Chondrocyte (in vitro differentiated cells): ENCODE data around the gene KLK13. TPM values are rescaled to one million over a fixed set of nuclear protein-coding genes. Genes with fewer than 3 reads are reported as not detected.

Source experiments
- DNase-seq: peaks from one replicate; pipeline ENCODE4 v3.0.0; 2021; ENCODE audit warnings: mixed read lengths, low spot score
- H3K27ac Mint-ChIP-seq: one replicate; pipeline ENCODE4 v1.8.0; 2021; ENCODE audit warnings: mild to moderate bottlenecking, moderate library complexity, mixed read lengths; ENCODE audit not compliant: unreplicated experiment
- H3K27me3 Mint-ChIP-seq: 2 replicates; pipeline ENCODE4 v1.8.0; 2021; ENCODE audit warnings: low read depth, mixed read lengths
- H3K36me3 Mint-ChIP-seq: 2 replicates; pipeline ENCODE4 v1.8.0; 2021; ENCODE audit warnings: low read depth, mixed read lengths
- H3K4me1 Mint-ChIP-seq: 2 replicates; pipeline ENCODE4 v1.8.0; 2021; ENCODE audit warnings: low read depth, mild to moderate bottlenecking, mixed read lengths
- H3K4me3 Mint-ChIP-seq: one replicate; pipeline ENCODE4 v1.8.0; 2021; ENCODE audit warnings: mild to moderate bottlenecking, moderate library complexity, mixed read lengths; ENCODE audit not compliant: unreplicated experiment
- H3K9me3 Mint-ChIP-seq: 2 replicates; pipeline ENCODE4 v1.8.0; 2021; ENCODE audit warnings: low read depth, mixed read lengths
- total RNA-seq: library from RNA; stranded (reverse); gene quantifications from 3 replicates; pipeline ENCODE4 v1.2.1, GENCODE V29; 2021
- TF ChIP-seq, protein P1 (sequence below): fragments of 200-600 bp; sonication (generic); IDR thresholded peaks from 2 replicates; pipeline ENCODE4 v1.5.0; 2021; ENCODE audit warnings: antibody characterized with exemption, mild to moderate bottlenecking, moderate library complexity

KLK13 gene
- total RNA-seq, 1 donor from 2014 or later = not detected

DNA sequence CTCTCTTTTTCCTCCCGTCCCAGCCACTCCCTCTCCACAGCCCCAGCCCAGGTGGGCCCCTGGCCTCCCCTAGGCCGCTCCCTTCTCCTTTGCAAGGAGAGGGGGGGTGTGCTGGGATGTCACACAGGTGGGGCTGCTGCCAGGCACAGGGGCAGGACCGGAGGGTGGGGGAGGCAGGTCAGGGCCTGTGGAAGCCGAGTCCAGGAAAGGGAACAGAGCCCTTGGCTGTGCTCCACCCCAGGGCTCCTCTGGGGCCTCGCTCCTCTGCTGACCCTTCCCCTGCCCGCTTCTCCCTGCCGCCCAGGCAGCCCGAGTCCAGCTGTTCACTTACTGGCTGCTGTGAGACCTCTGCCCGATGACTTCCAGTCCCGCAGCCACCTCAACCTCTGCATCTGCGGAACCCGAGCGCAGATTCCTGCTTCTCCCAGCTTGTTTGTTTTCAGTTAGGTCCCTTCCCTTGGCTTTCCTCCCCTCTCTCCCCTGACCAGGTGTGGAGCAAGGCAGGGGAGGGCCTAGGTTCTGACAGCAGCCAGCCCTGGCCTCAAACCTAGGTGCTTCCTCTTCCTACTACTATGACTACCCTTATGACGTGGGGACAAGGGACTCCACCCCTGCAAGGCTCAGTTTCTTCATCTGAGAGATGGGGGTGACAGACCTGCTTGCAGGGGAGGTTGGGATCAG lies 37.6 kb downstream of the KLK13 start:
- peaks cover 8% of the 10 kb centered on the region for H3K9me3 Mint-ChIP-seq
- no peak overlapping the region for H3K4me3 Mint-ChIP-seq
- DNase-seq = no peak
- TF ChIP-seq, protein P1, sequence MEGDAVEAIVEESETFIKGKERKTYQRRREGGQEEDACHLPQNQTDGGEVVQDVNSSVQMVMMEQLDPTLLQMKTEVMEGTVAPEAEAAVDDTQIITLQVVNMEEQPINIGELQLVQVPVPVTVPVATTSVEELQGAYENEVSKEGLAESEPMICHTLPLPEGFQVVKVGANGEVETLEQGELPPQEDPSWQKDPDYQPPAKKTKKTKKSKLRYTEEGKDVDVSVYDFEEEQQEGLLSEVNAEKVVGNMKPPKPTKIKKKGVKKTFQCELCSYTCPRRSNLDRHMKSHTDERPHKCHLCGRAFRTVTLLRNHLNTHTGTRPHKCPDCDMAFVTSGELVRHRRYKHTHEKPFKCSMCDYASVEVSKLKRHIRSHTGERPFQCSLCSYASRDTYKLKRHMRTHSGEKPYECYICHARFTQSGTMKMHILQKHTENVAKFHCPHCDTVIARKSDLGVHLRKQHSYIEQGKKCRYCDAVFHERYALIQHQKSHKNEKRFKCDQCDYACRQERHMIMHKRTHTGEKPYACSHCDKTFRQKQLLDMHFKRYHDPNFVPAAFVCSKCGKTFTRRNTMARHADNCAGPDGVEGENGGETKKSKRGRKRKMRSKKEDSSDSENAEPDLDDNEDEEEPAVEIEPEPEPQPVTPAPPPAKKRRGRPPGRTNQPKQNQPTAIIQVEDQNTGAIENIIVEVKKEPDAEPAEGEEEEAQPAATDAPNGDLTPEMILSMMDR = no peak
- no peaks in the 10 kb centered on the region for H3K4me1 Mint-ChIP-seq
- H3K36me3 Mint-ChIP-seq = no peaks in the 10 kb centered on the region
- no peak overlapping the region for H3K27ac Mint-ChIP-seq
- H3K27me3 Mint-ChIP-seq = peaks cover 22% of the 10 kb centered on the region

DNA sequence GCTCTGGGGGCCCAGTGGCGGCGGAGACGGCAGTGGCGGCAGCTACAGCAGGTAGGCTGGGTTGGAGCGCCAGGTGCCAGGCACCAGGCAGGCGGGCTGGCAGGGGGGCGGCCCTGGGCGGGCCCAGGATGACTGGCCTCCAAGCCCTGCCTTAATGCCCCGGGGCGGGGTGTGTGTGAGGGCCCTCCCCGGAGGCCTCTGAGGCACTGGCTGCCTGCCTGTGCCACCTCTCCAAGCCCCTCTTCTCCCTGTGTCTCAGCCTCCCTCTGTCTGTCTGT lies 38.4 kb downstream of the KLK13 start, which contains the start of gene KLK11:
TSS of gene KLK11 (minus strand) at position 63 of the 278 bp plus-strand sequence. CDS start 985 bp downstream, outside the sequence.
- TF ChIP-seq, protein P1 = no peak
- H3K4me1 Mint-ChIP-seq = no peaks in the 10 kb centered on the region
- peaks cover 22% of the 10 kb centered on the region for H3K27me3 Mint-ChIP-seq
- peaks cover 8% of the 10 kb centered on the region for H3K9me3 Mint-ChIP-seq
- no peak for DNase-seq
- no peak within 1 kb of the TSS for H3K27ac Mint-ChIP-seq
- H3K4me3 Mint-ChIP-seq = no peak within 1 kb of the TSS
- no peaks in the 10 kb centered on the region for H3K36me3 Mint-ChIP-seq

DNA sequence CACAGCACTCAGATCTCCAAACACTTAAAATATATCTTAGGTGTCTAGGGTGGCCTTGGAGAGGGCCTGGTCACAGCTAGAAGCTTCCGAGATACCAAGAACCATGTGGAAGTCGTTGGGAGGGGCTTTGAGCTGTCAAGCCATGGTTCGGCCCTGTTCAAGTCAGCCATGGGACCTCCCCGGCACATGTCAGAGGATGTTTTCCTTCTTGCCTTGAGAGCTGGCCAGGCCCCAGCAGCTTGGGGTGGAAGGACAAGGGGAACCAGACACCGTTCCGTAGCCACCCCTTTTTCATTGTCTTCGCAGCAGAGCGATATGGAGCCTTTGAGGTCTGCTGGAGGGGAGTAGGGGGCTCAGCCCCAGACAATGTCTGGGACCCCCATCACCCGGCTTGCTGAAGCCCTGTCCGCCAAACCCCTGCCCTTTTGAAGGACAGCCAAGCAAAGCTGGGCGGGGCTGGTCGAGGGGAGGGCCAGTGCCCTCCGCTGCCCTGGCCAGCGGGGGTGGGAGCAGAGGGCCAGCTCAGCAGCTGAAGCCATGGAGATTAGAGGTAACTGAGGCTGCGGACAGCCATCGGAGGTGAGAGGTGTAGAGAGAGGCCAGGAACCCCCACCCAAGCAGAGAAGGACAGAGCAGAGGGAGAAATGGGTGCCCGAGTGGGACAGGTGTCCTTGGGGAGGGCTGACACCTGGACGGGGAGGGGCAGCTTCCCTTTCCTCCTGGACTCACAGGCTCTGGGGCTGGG lies 38.9 kb downstream of the KLK13 start:
- TF ChIP-seq, protein P1 = no peak
- Mint-ChIP-seq H3K4me3 (no peak overlapping the region), H3K27ac (no peak overlapping the region), H3K9me3 (peaks cover 5% of the 10 kb centered on the region), H3K36me3 (no peaks in the 10 kb centered on the region), H3K27me3 (peaks cover 22% of the 10 kb centered on the region), H3K4me1 (no peaks in the 10 kb centered on the region)
- no peak for DNase-seq

GRCh38 chr19:51025401-51025800 lies 39.5 kb downstream of the KLK13 start:
- no peaks in the 10 kb centered on the region for H3K9me3 Mint-ChIP-seq
- no peaks in the 10 kb centered on the region for H3K36me3 Mint-ChIP-seq
- DNase-seq = peak; percentile 39
- H3K27me3 Mint-ChIP-seq = peaks cover 22% of the 10 kb centered on the region
- TF ChIP-seq, protein P1 = no peak
- no peak overlapping the region for H3K4me3 Mint-ChIP-seq
- H3K4me1 Mint-ChIP-seq = no peaks in the 10 kb centered on the region
- no peak overlapping the region for H3K27ac Mint-ChIP-seq

DNA sequence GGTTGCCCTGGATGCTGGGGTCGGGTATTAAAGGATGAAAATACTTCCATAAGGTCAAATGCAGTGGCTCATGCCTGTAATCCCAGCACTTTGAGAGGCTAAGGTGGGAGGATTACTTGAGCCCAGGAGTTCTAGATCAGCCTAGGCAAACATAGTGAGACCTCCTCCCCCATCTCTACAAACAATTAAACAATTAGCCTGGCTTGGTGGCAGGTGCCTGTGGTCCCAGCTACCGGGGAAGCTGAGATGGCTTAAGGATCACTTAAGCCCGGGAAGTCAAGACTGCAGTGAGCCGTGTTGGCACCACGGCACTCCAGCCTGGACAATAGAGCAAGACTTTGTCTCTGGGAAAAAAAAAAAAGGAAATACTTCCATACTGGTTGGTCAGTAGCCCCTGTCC lies 40.0 kb downstream of the KLK13 start:
- Mint-ChIP-seq H3K36me3 (no peaks in the 10 kb centered on the region), H3K4me3 (no peak overlapping the region), H3K9me3 (no peaks in the 10 kb centered on the region), H3K27ac (no peak overlapping the region), H3K4me1 (no peaks in the 10 kb centered on the region), H3K27me3 (peaks cover 27% of the 10 kb centered on the region)
- TF ChIP-seq, protein P1 = no peak
- no peak for DNase-seq
